Astrocyte of the cerebellum (primary cell): ENCODE results near the gene ACSF3.

ENCODE experiments used
- DNase-seq: peaks from one replicate; pipeline ENCODE4 v3.0.0-alpha.2; 2011; ENCODE audit warnings: low read depth
- H3K4me3 ChIP-seq: 2 replicates; pipeline ENCODE4 v1.5.1; 2011; ENCODE audit warnings: mild to moderate bottlenecking, low read depth, low read length, moderate library complexity
- CTCF ChIP-seq: IDR thresholded peaks from 2 replicates; pipeline ENCODE4 v1.5.1; 2012; ENCODE audit warnings: low read length, low read depth, moderate library complexity, mild to moderate bottlenecking; ENCODE audit errors: missing control alignments
- in situ Hi-C: cut with HindIII; loops from 2 replicates; pipeline ENCODE4 v1.10.0; 2017; ENCODE audit warnings: low sequenced_read_pairs

The ACSF3 gene

GRCh38 chr16:89098767-89099430 is 5.2 kb downstream of the ACSF3 start:
- DNase-seq: no peak
- in situ Hi-C loops: no loop called here
- H3K4me3 ChIP-seq: no peak overlapping the region
- TF ChIP-seq CTCF: no peak

GRCh38 chr16:89099905-89100304 is 6.3 kb downstream of the ACSF3 start:
- in situ Hi-C loops: no loop called here
- DNase-seq: no peak
- TF ChIP-seq CTCF: no peak
- H3K4me3 ChIP-seq: no peak overlapping the region

DNA sequence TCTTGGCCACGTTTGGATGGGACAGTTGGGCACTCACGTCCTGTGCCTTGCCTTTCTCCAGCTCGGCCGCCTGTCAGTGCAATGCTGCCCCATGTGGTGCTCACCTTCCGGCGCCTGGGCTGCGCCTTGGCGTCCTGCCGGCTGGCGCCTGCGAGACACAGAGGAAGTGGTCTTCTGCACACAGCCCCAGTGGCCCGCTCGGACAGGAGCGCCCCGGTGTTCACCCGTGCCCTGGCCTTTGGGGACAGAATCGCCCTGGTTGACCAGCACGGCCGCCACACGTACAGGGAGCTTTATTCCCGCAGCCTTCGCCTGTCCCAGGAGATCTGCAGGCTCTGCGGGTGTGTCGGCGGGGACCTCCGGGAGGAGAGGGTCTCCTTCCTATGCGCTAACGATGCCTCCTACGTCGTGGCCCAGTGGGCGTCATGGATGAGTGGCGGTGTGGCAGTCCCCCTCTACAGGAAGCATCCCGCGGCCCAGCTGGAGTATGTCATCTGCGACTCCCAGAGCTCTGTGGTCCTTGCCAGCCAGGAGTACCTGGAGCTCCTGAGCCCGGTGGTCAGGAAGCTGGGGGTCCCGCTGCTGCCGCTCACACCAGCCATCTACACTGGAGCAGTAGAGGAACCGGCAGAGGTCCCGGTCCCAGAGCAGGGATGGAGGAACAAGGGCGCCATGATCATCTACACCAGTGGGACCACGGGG is 7.1 kb downstream of the ACSF3 start:
- no peak for DNase-seq
- H3K4me3 ChIP-seq: no peak overlapping the region
- TF ChIP-seq CTCF: no peak
- in situ Hi-C loops: no loop called here

DNA sequence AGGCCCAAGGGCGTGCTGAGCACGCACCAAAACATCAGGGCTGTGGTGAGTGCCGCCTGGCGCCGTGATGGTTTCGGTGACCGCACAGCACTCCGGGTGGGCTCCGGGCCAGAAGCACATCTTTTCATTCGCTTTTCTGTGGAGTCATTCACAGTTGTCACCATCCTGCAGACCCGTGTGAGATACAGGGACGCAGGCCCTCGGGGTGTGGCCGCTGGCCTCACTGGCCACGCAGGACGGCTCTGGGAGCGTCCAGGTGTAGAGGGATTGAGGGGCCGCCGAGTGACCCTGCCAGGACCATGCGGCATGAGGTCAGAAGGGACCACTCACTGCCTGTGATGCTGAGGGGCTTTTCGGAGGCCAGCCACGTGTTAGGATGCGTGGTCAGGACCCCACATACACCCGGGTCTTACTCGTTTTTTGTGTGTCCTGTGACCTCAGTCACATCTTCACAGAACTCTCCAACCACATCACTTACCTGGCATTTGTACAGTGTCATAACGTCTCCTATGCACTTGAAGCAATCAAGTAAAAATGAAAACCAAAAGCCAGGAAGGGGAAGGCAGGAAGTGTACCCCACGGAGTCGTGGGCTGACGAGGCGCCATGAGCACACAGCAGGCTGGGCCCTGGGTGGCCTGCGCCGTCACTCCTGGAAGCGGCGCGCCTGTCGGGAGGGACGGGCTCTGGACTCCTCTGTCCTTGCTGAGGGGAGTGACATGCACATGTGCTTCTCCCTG is 7.8 kb downstream of the ACSF3 start:
- in situ Hi-C loops: no loop called here
- no peak overlapping the region for H3K4me3 ChIP-seq
- no peak for DNase-seq
- no peak for TF ChIP-seq CTCF

DNA sequence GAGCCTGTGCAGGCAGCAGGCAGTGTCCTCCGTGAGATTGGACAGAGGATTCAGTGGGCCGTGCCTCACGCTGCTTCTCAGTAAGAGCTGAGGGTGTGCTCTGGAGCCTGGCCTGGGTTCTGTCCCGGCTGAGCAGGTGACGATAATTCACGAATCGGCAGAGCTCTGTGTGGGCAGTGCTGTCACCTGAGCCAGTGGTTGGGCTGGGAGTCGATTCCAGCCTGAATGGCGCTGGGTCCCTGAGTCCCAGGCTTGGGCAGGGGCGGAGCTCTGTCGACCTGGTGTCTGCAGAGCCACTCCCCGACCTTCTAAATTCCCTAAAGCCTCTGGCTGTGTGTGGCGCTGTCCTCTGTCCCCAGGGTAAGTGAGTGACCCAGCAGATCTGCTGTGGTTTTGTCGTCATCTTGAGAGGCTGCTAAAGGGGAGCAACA is 8.4 kb downstream of the ACSF3 start:
- in situ Hi-C loops: no loop called here
- no peak for DNase-seq
- TF ChIP-seq CTCF: no peak
- H3K4me3 ChIP-seq: no peak overlapping the region

DNA sequence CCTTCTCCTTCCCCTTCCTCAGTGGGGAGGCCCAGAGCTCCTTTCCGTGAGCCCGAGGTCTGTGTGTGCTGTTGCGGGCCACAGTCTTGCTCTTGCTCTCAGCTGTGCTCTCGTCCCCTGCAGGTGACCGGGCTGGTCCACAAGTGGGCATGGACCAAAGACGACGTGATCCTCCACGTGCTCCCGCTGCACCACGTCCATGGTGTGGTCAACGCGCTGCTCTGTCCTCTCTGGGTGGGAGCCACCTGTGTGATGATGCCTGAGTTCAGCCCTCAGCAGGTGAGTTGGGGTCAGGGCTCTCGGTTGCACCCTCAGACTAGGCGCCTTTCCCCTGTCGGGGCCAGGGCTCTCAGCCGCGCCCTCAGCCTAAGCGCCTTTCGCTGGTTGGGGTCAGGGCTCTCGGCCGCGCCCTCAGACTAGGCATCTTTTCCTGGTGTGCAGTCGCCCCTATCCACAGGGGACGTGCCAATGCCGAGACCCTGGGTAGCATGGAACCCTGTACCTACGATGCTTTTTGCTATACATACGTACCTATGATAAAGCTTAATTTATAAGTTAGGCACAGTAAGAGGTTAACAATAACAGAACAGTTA is 8.9 kb downstream of the ACSF3 start:
- TF ChIP-seq CTCF: no peak
- in situ Hi-C loops: no loop called here
- no peak for DNase-seq
- no peak overlapping the region for H3K4me3 ChIP-seq
